IMR-90 (cell line): ENCODE results near the gene C1QTNF1.

ENCODE experiments used
- CTCF ChIP-seq: conservative IDR thresholded peaks from 2 replicates; pipeline ENCODE4 v1.5.1; 2012; ENCODE audit warnings: mild to moderate bottlenecking, low read depth, low read length, improper control_type of control experiment
- FOS ChIP-seq: fragments of 150-350 bp; IDR thresholded peaks from 2 replicates; pipeline ENCODE4 v1.6.1; 2016; ENCODE audit warnings: low read depth, low read length

DNA sequence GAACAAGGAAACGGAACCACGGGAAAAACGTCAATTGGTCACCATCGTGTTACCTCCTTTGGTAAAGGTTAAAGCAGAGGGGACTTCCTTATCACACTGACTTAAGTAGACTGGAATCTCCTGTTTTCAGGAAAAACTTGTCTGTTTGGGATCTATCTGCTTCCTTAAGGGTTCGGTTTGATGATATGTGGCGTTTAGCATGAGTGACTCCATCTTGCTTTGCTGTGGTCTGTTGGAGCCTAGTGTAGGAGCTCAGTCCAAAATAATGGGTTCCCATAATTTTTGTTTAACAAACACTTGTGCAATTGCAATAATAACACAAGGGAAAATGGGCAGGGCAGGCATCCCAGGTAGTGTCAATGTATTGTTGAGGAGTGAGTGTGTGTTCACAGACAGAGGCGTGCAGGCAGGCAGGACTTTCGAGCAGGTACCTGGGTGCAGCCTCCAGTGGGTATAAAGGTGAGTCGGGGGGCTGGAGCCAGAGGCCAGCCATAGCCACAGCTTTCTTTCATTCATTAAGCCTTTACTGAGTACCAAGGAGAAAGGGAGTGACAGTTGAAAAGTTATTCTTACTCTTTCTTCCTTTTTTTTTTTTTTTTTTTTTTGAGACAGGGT is 46.4 kb downstream of the C1QTNF1 start:
- TF ChIP-seq FOS (no peak), CTCF (no peak)
